GM11168 (cell line): ENCODE results near the gene TFDP3.

Experiments
- in situ Hi-C: fragments of 300-500 bp; cut with MboI; formaldehyde crosslinking; loops from one replicate; pipeline ENCODE4 v1.12.0; 2022; ENCODE audit warnings: low sequenced_read_pairs; ENCODE audit not compliant: unreplicated experiment

The TFDP3 gene

GRCh38 chrX:133189195-133189594 lies 29.0 kb downstream of the TFDP3 start:
- in situ Hi-C loops, result no loop called here

- in situ Hi-C loops, result no loop called here
Measured at GRCh38 chrX:133188631-133189030, 29.5 kb downstream of the TFDP3 start.

GRCh38 chrX:133185938-133186337 lies 32.2 kb downstream of the TFDP3 start:
- in situ Hi-C loops, result no loop called here

GRCh38 chrX:133185119-133185518 lies 33.0 kb downstream of the TFDP3 start:
- in situ Hi-C loops, result no loop called here

GRCh38 chrX:133183806-133184205 lies 34.3 kb downstream of the TFDP3 start:
- in situ Hi-C loops, result no loop called here

GRCh38 chrX:133179500-133179899 lies 38.7 kb downstream of the TFDP3 start:
- in situ Hi-C loops, result no loop called here

- in situ Hi-C loops, result no loop called here
Measured at GRCh38 chrX:133177202-133177601, 41.0 kb downstream of the TFDP3 start.

- in situ Hi-C loops, result no loop called here
Measured at GRCh38 chrX:133175605-133176004, 42.5 kb downstream of the TFDP3 start.

GRCh38 chrX:133175162-133175561 lies 43.0 kb downstream of the TFDP3 start:
- in situ Hi-C loops, result no loop called here

- in situ Hi-C loops, result no loop called here
Measured at GRCh38 chrX:133171962-133172708, 46.0 kb downstream of the TFDP3 start.
